CD4-positive, alpha-beta T cell (primary cell): ENCODE results near the gene RAB44. TPM values are rescaled to one million over a fixed set of nuclear protein-coding genes. Genes with fewer than 3 reads are reported as not detected.

Source experiments
- ATAC-seq: fragments of 200-7000 bp; cut with Tn5 transposase; one replicate; pipeline ENCODE4 v1.10.0; 2022; ENCODE audit warnings: mild to moderate bottlenecking; ENCODE audit not compliant: poor library complexity
- CTCF ChIA-PET: fragments of 350-600 bp; sonication (Branson Sonifier 250); formaldehyde crosslinking; loops from one replicate; lab custom pipeline; 2021; ENCODE audit warnings: antibody characterized with exemption, inconsistent platforms; lab: Charles Lee
- POLR2A ChIA-PET: fragments of 350-600 bp; sonication (Branson Sonifier 250); formaldehyde crosslinking; loops from one replicate; lab custom pipeline; 2021; ENCODE audit warnings: antibody characterized with exemption, inconsistent platforms; lab: Charles Lee
- DNase-seq, 14 experiments: peaks; one replicate each; pipeline ENCODE4 v3.0.0-alpha.2; 2013 to 2020; ENCODE audit warnings: mixed read lengths in 2 of 14
- H3K27ac ChIP-seq, 2 donors: one replicate each; pipeline versions ENCODE4 v1.5.1 to v1.7.0; 2013; ENCODE audit warnings: low read length in 2 of 2, low read depth in 1 of 2, mild to moderate bottlenecking in 1 of 2
- H3K27me3 ChIP-seq, 2 experiments: 1 replicate in 1 of 2; 2 replicates in 1 of 2; pipeline versions ENCODE4 v1.6.1 to v1.7.0; 2013; ENCODE audit warnings: low read length in 2 of 2, control low read depth in 1 of 2, mild to moderate bottlenecking in 1 of 2, moderate library complexity in 1 of 2; ENCODE audit not compliant: insufficient read depth in 2 of 2, control insufficient read depth in 1 of 2
- H3K36me3 ChIP-seq: one replicate; pipeline ENCODE4 v1.6.1; 2013; ENCODE audit warnings: low read length, control low read depth; ENCODE audit not compliant: insufficient read depth
- H3K4me1 ChIP-seq: one replicate; pipeline ENCODE4 v1.6.1; 2013; ENCODE audit warnings: low read length, control low read depth; ENCODE audit not compliant: insufficient read depth
- H3K4me3 ChIP-seq: one replicate; pipeline ENCODE4 v1.5.1; 2013; ENCODE audit warnings: mild to moderate bottlenecking, low read length, moderate library complexity
- H3K9me3 ChIP-seq, 2 experiments: 1 replicate in 1 of 2; 2 replicates in 1 of 2; pipeline versions ENCODE4 v1.6.1 to v1.7.0; 2013; ENCODE audit warnings: low read length in 2 of 2, mild to moderate bottlenecking in 2 of 2, control low read depth in 1 of 2, moderate library complexity in 1 of 2; ENCODE audit not compliant: control insufficient read depth in 1 of 2, insufficient read depth in 1 of 2
- H3K27ac Mint-ChIP-seq: one replicate; pipeline ENCODE4 v1.8.0; 2020; ENCODE audit warnings: mixed read lengths
- H3K27me3 Mint-ChIP-seq: one replicate; pipeline ENCODE4 v1.8.0; 2021; ENCODE audit warnings: mixed read lengths
- H3K36me3 Mint-ChIP-seq: one replicate; pipeline ENCODE4 v1.8.0; 2021; ENCODE audit warnings: low read depth, mixed read lengths
- H3K4me1 Mint-ChIP-seq: one replicate; pipeline ENCODE4 v1.8.0; 2021; ENCODE audit warnings: low read depth, mixed read lengths
- H3K4me3 Mint-ChIP-seq: one replicate; pipeline ENCODE4 v1.8.0; 2020; ENCODE audit warnings: mild to moderate bottlenecking, mixed read lengths
- H3K9me3 Mint-ChIP-seq: one replicate; pipeline ENCODE4 v1.8.0; 2020; ENCODE audit warnings: mixed read lengths
- intact Hi-C, 2 experiments: fragments of 100-400 bp; cut with DNase I in 1 of 2; cut with micrococcal nuclease in 1 of 2; formaldehyde crosslinking; loops; one replicate each; pipeline versions ENCODE4 v1.15.1 to v1.9.0; 2023 to 2025; cut with DNase I, micrococcal nuclease
- total RNA-seq, 174 experiments: library from RNA in 2 of 174; stranded (reverse) in 2 of 174; gene quantifications; one replicate each; pipeline ENCODE4 v1.2.3 and lab custom pipeline; 2021 to 2026
- TF ChIP-seq, protein P1 (sequence below): fragments of 200-600 bp; IDR thresholded peaks from one replicate; pipeline ENCODE4 v1.8.0; 2022; ENCODE audit warnings: antibody characterized with exemption, mild to moderate bottlenecking

RAB44 gene
- total RNA-seq, 2 experiments from 2014 or later, result 0.22 TPM

DNA sequence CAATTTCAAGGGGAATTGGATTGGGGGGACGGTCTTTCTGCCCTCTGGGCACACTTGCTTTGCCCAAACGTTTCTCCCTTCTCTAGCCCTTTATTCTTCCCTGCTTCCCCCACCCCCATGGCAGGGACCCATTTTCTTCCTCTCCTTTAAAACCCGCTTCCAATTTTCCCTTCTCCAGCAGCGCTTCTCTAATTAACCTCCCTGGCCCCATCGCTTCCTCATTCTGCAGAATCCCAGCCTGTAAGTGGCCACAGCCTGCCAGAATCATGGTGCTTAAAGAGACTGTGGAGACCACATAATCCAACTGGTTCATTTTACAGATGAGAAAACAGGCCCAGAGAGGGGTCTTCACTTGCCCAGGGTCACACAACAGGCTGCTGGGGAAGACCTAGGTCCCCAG, 80.2 kb downstream of the RAB44 start:
- Histone ChIP-seq H3K9me3 (no peaks in the 10 kb centered on the region), H3K4me1 (peaks cover 10% of the 10 kb centered on the region), H3K4me3 (no peak overlapping the region), H3K27ac (no peak overlapping the region), H3K36me3 (no peaks in the 10 kb centered on the region), H3K27me3 (peaks cover 0 to 4% of the 10 kb centered on the region in 2 experiments)
- intact Hi-C loops, result no loop called here
- Mint-ChIP-seq H3K9me3 (no peaks in the 10 kb centered on the region), H3K27ac (no peak overlapping the region), H3K36me3 (no peaks in the 10 kb centered on the region), H3K27me3 (no peaks in the 10 kb centered on the region), H3K4me3 (no peak overlapping the region), H3K4me1 (peaks cover 3% of the 10 kb centered on the region)
- POLR2A ChIA-PET, result no interaction called here
- CTCF ChIA-PET, result no interaction called here
- ATAC-seq, result no peak
- TF ChIP-seq, protein P1, sequence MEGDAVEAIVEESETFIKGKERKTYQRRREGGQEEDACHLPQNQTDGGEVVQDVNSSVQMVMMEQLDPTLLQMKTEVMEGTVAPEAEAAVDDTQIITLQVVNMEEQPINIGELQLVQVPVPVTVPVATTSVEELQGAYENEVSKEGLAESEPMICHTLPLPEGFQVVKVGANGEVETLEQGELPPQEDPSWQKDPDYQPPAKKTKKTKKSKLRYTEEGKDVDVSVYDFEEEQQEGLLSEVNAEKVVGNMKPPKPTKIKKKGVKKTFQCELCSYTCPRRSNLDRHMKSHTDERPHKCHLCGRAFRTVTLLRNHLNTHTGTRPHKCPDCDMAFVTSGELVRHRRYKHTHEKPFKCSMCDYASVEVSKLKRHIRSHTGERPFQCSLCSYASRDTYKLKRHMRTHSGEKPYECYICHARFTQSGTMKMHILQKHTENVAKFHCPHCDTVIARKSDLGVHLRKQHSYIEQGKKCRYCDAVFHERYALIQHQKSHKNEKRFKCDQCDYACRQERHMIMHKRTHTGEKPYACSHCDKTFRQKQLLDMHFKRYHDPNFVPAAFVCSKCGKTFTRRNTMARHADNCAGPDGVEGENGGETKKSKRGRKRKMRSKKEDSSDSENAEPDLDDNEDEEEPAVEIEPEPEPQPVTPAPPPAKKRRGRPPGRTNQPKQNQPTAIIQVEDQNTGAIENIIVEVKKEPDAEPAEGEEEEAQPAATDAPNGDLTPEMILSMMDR, result no peak
- DNase-seq, result no peak

DNA sequence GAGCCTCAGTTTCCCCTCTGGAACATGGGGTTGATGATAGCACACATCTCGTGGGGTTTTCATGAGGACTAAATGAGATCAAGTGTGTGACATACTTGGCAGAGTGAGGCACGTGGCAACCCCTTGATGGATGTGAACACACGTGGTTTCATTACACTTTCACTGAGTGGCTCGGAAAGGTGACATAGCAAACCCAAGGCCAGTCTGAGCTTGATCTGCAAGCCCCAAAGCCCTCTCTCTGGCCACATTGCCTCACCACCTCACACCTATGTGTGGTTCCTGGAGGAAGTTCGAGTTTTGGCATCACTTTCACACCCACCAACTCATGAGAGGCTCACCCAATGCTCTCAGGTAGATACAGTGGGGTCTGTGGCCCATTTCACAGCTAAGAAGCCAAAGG, 81.6 kb downstream of the RAB44 start:
- H3K4me1 Mint-ChIP-seq, result peaks cover 5% of the 10 kb centered on the region
- DNase-seq, result no peak

DNA sequence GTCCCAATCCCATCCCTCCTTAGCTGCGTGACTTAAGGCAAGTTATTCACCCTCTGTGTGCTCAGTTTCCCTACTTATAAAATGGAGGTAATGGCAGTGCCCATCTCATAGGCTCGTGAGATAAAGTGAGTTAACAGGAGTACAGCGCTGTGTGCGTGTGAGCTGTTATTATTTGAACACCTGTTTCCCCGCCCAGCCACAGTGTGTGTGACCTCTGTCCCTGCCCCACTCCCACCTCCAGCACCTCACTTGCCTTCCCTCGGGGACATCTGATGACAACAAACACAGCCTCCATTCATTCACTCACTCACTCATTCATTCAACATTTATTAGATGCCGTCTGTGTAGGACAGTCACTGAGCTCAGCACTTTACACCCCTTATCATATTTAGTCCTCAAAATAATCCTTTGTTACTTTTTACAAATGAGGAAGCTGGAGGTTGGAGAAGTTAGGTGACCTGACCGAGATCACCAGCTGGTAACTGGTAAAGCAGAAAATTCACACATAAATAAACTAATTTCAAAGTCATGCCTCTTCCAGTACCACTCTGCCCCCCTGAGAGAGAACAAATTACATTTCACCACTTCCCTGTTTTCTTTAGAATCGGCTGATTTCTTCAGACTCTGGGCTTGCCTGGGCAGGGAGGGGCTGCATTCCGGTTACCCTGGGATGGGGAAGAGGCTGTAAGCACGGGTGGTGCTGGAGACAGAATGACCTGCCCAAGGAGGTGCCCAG, 83.0 kb downstream of the RAB44 start:
- no peak overlapping the region for H3K27ac Mint-ChIP-seq
- CTCF ChIA-PET, result no interaction called here
- no peaks in the 10 kb centered on the region for H3K36me3 ChIP-seq
- H3K4me1 Mint-ChIP-seq, result peaks cover 5% of the 10 kb centered on the region
- no peaks in the 10 kb centered on the region for H3K9me3 Mint-ChIP-seq
- POLR2A ChIA-PET, result no interaction called here
- peaks cover 10% of the 10 kb centered on the region for H3K4me1 ChIP-seq
- H3K27me3 ChIP-seq, result peaks cover 0 to 4% of the 10 kb centered on the region in 2 experiments
- H3K36me3 Mint-ChIP-seq, result no peaks in the 10 kb centered on the region
- DNase-seq (no peak), ATAC-seq (no peak)
- no peaks in the 10 kb centered on the region for H3K9me3 ChIP-seq
- intact Hi-C loops, result no loop called here
- no peak overlapping the region for H3K4me3 ChIP-seq
- H3K27ac ChIP-seq, result no peak overlapping the region
- H3K27me3 Mint-ChIP-seq, result no peaks in the 10 kb centered on the region
- TF ChIP-seq, protein P1, result no peak
- H3K4me3 Mint-ChIP-seq, result no peak overlapping the region

More for the DNA sequence above, 81.6 kb downstream of the RAB44 start:
- Histone ChIP-seq H3K36me3 (no peaks in the 10 kb centered on the region), H3K27me3 (peaks cover 0 to 4% of the 10 kb centered on the region in 2 experiments), H3K27ac (no peak overlapping the region), H3K4me3 (no peak overlapping the region), H3K4me1 (peaks cover 10% of the 10 kb centered on the region), H3K9me3 (no peaks in the 10 kb centered on the region)
- Mint-ChIP-seq H3K9me3 (no peaks in the 10 kb centered on the region), H3K36me3 (no peaks in the 10 kb centered on the region), H3K27me3 (no peaks in the 10 kb centered on the region), H3K4me3 (no peak overlapping the region), H3K27ac (no peak overlapping the region)
- ChIA-PET POLR2A (no interaction called here), CTCF (interaction anchor here (0.6 kb wide), 1 partner anchor 164 kb away, joined by 3 read pairs; no protein-coding TSS in a partner anchor)
- TF ChIP-seq, protein P1, result no peak
- intact Hi-C loops, result no loop called here
- ATAC-seq, result no peak
